ENCODE results near the gene ASTN2.

Gene ASTN2

DNA sequence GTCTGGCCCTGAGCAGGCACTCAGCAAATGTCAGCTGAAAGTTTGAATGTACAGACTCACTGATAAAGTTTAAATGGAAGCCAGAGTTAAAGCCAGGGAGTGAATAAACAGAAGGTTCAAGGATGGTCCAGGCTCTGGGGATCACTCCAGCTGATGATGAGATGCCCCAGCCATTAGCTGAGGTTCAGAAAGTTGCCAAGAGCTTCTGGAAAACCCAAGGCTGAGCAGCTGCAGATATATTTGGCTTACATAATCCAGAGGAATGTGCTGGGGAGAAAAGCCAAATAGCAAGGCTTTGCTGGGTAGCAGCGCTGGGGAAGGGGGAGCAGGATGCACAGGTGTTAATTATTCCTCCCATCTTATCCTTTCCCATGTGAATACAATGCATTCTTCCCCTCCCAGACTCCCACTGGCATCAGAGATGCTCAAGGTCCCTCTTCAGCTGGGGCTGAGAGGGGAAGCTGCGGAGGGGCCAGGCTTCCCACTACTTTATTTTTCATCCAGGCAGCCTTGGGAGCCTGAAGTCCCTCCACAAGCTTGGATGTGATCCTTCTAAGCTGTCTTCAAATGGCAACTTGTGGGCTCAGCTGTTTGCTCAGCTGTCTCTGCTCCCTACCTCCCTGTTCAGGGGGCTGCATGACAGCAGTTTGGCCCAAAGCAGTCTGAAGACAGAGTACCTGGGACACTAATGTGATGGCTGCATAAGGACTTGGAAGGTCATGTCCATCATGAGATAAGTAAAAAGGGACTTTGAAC lies 386.6 kb downstream of the ASTN2 start:
- no peaks in the 10 kb centered on the region for H3K27me3 ChIP-seq (ENCODE audit: insufficient read depth, low read length, poor library complexity)
- H3K4me3 ChIP-seq (ENCODE audit: low read depth in 1 of 2, low read length in 2 of 2) = no peak overlapping the region
- no peaks in the 10 kb centered on the region for H3K36me3 ChIP-seq (ENCODE audit: insufficient read depth, low read length)
- no peaks in the 10 kb centered on the region for H3K9me3 ChIP-seq (ENCODE audit: insufficient read depth, low read length, severe bottlenecking)
- no peaks in the 10 kb centered on the region for H3K79me2 ChIP-seq (ENCODE audit: insufficient read depth, low read length)
- no peaks in the 10 kb centered on the region for H4K20me1 ChIP-seq (ENCODE audit: insufficient read depth, low read length)
- H3K27ac ChIP-seq (ENCODE audit: low read length) = no peak overlapping the region
- H3K9ac ChIP-seq (ENCODE audit: low read depth, low read length) = no peak overlapping the region
- no peak overlapping the region for H3K4me2 ChIP-seq (ENCODE audit: insufficient read depth, low read length)
- TF ChIP-seq EZH2 (IDR thresholded peaks at IDR 0.05; ENCODE audit: borderline replicate concordance, low read depth, low read length, severe bottlenecking) = no peak
- TF ChIP-seq, protein P1, sequence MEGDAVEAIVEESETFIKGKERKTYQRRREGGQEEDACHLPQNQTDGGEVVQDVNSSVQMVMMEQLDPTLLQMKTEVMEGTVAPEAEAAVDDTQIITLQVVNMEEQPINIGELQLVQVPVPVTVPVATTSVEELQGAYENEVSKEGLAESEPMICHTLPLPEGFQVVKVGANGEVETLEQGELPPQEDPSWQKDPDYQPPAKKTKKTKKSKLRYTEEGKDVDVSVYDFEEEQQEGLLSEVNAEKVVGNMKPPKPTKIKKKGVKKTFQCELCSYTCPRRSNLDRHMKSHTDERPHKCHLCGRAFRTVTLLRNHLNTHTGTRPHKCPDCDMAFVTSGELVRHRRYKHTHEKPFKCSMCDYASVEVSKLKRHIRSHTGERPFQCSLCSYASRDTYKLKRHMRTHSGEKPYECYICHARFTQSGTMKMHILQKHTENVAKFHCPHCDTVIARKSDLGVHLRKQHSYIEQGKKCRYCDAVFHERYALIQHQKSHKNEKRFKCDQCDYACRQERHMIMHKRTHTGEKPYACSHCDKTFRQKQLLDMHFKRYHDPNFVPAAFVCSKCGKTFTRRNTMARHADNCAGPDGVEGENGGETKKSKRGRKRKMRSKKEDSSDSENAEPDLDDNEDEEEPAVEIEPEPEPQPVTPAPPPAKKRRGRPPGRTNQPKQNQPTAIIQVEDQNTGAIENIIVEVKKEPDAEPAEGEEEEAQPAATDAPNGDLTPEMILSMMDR (IDR thresholded peaks at IDR 0.05; ENCODE audit: borderline replicate concordance, extremely low read depth, low read length, poor library complexity, severe bottlenecking) = no peak
- DNase-seq (no peak), ATAC-seq (ENCODE audit: insufficient read depth, low read depth) (no peak)
- no peaks in the 10 kb centered on the region for H3K4me1 ChIP-seq (ENCODE audit: insufficient read depth, low read length)
- H2AFZ ChIP-seq (ENCODE audit: low read depth, low read length) = no peak overlapping the region

DNA sequence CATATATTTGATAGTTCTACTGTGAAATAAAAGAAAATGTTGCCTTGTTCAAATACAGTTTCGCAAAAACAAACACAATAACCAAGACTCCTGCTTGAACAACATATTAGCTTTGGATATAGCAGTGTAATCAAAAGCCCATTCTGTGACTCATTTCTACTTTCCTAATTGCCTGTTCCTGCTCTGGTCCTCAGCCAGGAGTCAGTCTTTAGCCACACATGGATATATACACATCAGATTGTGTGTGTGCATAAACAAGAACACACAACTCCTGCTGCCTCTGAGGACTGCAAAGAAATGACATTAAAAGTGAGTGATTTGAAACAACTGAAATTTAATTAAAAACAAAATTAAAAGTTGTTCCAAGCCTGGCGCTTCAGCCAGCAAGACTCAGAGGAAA lies 393.0 kb downstream of the ASTN2 start:
- H3K79me2 ChIP-seq (ENCODE audit: insufficient read depth, low read length) = no peaks in the 10 kb centered on the region
- H3K36me3 ChIP-seq (ENCODE audit: insufficient read depth, low read length) = no peaks in the 10 kb centered on the region
- no peak overlapping the region for H3K4me2 ChIP-seq (ENCODE audit: insufficient read depth, low read length)
- ATAC-seq (ENCODE audit: insufficient read depth, low read depth) (no peak), DNase-seq (no peak)
- no peak overlapping the region for H3K27ac ChIP-seq (ENCODE audit: low read length)
- H3K27me3 ChIP-seq (ENCODE audit: insufficient read depth, low read length, poor library complexity) = no peaks in the 10 kb centered on the region
- H3K9me3 ChIP-seq (ENCODE audit: insufficient read depth, low read length, severe bottlenecking) = no peaks in the 10 kb centered on the region
- no peak overlapping the region for H2AFZ ChIP-seq (ENCODE audit: low read depth, low read length)
- no peak for TF ChIP-seq EZH2 (IDR thresholded peaks at IDR 0.05; ENCODE audit: borderline replicate concordance, low read depth, low read length, severe bottlenecking)
- TF ChIP-seq, protein P1 (IDR thresholded peaks at IDR 0.05; ENCODE audit: borderline replicate concordance, extremely low read depth, low read length, poor library complexity, severe bottlenecking) = no peak
- no peaks in the 10 kb centered on the region for H4K20me1 ChIP-seq (ENCODE audit: insufficient read depth, low read length)
- no peaks in the 10 kb centered on the region for H3K4me1 ChIP-seq (ENCODE audit: insufficient read depth, low read length)
- H3K4me3 ChIP-seq (ENCODE audit: low read depth in 1 of 2, low read length in 2 of 2) = no peak overlapping the region
- no peak overlapping the region for H3K9ac ChIP-seq (ENCODE audit: low read depth, low read length)

DNA sequence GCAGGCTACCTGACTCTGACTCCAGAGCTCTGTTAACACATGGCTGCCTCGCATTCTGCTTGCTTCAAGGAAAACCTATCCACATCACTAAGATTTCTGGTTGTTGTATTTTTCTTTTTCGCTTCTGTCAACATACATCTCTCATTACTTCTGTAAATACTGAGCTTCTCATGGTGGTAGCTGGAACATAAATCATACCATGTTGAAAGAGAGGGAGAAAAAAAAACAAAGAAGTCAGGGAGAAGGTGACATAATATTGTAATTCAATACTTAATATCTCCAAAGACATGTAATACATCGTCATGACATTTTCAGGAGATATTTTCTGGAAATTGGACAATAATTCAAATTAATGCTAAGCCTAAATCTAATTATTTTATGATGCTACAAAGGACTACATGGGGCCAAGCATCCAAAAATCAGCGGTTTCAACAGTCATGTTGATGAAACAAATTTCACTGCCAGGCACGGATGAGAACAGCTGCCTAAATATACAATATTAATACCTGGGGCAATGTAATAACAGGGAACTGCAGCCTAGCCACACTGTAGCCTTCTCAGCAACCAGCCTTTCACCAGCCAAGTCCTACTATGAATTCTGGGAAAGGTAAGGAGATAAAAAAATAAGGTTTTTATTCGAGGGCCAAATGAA lies 395.8 kb downstream of the ASTN2 start:
- TF ChIP-seq, protein P1 (IDR thresholded peaks at IDR 0.05; ENCODE audit: borderline replicate concordance, extremely low read depth, low read length, poor library complexity, severe bottlenecking) = no peak
- no peak for TF ChIP-seq EZH2 (IDR thresholded peaks at IDR 0.05; ENCODE audit: borderline replicate concordance, low read depth, low read length, severe bottlenecking)
- Histone ChIP-seq H3K79me2 (ENCODE audit: insufficient read depth, low read length) (no peaks in the 10 kb centered on the region), H3K36me3 (ENCODE audit: insufficient read depth, low read length) (no peaks in the 10 kb centered on the region), H3K9me3 (ENCODE audit: insufficient read depth, low read length, severe bottlenecking) (no peaks in the 10 kb centered on the region), H3K27me3 (ENCODE audit: insufficient read depth, low read length, poor library complexity) (no peaks in the 10 kb centered on the region), H4K20me1 (ENCODE audit: insufficient read depth, low read length) (no peaks in the 10 kb centered on the region), H3K4me2 (ENCODE audit: insufficient read depth, low read length) (no peak overlapping the region), H3K4me3 (ENCODE audit: low read depth in 1 of 2, low read length in 2 of 2) (no peak overlapping the region), H2AFZ (ENCODE audit: low read depth, low read length) (no peak overlapping the region), H3K9ac (ENCODE audit: low read depth, low read length) (no peak overlapping the region), H3K4me1 (ENCODE audit: insufficient read depth, low read length) (no peaks in the 10 kb centered on the region), H3K27ac (ENCODE audit: low read length) (no peak overlapping the region)
- no peak for ATAC-seq (ENCODE audit: insufficient read depth, low read depth)
- no peak for DNase-seq

All from DND-41 (cell line).